Body of pancreas (tissue), 4 donors: Measurements from ENCODE around the gene PRLHR.

Source experiments
- POLR2A ChIP-seq, 3 donors: fragments of 450-650 bp; IDR thresholded peaks; one replicate each; pipeline ENCODE4 v1.6.1; 2016; ENCODE audit warnings: antibody characterized with exemption in 3 of 3, mild to moderate bottlenecking in 2 of 3
- TF ChIP-seq, protein P1 (sequence below), 7 experiments: fragments of 450-650 bp in 4 of 7; fragments of 200-600 bp in 3 of 7; sonication (generic) in 3 of 7; IDR thresholded peaks; one replicate each; pipeline ENCODE4 v1.5.1; 2016 to 2019; ENCODE audit warnings: antibody characterized with exemption in 7 of 7

DNA sequence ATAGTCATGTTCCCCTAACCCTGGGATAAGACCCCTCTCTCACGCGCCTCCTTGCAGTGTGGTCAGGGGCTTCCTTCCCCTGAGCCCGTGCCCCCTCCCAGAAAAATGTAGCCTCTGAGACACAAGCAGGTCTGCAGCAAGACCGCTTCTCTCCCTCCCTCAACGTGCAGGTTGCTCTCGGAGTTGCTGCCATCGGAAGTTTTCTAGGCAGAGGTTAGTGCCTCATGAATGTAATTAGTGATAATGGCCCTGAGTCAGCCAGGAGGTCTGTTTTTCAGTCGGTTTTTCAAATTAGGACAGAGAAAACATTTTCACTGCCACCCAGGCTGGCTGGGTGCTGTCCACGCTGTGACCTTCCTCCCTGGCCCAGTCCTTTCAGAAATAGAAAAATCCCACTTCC is 43.2 kb upstream of the PRLHR start:
- TF ChIP-seq POLR2A (IDR thresholded peaks at IDR 0.05): no peak
- TF ChIP-seq, protein P1, sequence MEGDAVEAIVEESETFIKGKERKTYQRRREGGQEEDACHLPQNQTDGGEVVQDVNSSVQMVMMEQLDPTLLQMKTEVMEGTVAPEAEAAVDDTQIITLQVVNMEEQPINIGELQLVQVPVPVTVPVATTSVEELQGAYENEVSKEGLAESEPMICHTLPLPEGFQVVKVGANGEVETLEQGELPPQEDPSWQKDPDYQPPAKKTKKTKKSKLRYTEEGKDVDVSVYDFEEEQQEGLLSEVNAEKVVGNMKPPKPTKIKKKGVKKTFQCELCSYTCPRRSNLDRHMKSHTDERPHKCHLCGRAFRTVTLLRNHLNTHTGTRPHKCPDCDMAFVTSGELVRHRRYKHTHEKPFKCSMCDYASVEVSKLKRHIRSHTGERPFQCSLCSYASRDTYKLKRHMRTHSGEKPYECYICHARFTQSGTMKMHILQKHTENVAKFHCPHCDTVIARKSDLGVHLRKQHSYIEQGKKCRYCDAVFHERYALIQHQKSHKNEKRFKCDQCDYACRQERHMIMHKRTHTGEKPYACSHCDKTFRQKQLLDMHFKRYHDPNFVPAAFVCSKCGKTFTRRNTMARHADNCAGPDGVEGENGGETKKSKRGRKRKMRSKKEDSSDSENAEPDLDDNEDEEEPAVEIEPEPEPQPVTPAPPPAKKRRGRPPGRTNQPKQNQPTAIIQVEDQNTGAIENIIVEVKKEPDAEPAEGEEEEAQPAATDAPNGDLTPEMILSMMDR (IDR thresholded peaks at IDR 0.05): no peak
